ENCODE results near the gene COMMD9. TPM values are rescaled to one million over a fixed set of nuclear protein-coding genes. Genes with fewer than 3 reads are reported as not detected.

Gene COMMD9
- total RNA-seq, 1 donor from 2014 or later = 69.0 TPM

- peaks cover 4% of the 10 kb centered on the region for H3K27me3 Mint-ChIP-seq
Observed at GRCh38 chr11:36313750-36314433, 24.7 kb upstream of the COMMD9 start.

GRCh38 chr11:36312611-36313472 lies 23.6 kb upstream of the COMMD9 start:
- no peak overlapping the region for H3K27ac Mint-ChIP-seq
- H3K27me3 Mint-ChIP-seq = peaks cover 8% of the 10 kb centered on the region
- TF ChIP-seq CTCF (conservative IDR thresholded peaks at IDR 0.05) = no peak
- peaks cover 9% of the 10 kb centered on the region for H3K9me3 Mint-ChIP-seq
- no peaks in the 10 kb centered on the region for H3K36me3 Mint-ChIP-seq
- DNase-seq (ENCODE audit: extremely low spot score, unreplicated experiment) = no peak
- peaks cover 7% of the 10 kb centered on the region for H3K4me1 Mint-ChIP-seq (ENCODE audit: unreplicated experiment)
- H3K4me3 Mint-ChIP-seq = no peak overlapping the region

More at GRCh38 chr11:36313750-36314433, 24.7 kb upstream of the COMMD9 start:
- Mint-ChIP-seq H3K36me3 (no peaks in the 10 kb centered on the region), H3K4me3 (no peak overlapping the region), H3K27ac (no peak overlapping the region), H3K4me1 (ENCODE audit: unreplicated experiment) (peaks cover 7% of the 10 kb centered on the region), H3K9me3 (peaks cover 6% of the 10 kb centered on the region)
- no peak for TF ChIP-seq CTCF (conservative IDR thresholded peaks at IDR 0.05)
- no peak for DNase-seq (ENCODE audit: extremely low spot score, unreplicated experiment)

- Mint-ChIP-seq H3K9me3 (peaks cover 10% of the 10 kb centered on the region), H3K36me3 (no peaks in the 10 kb centered on the region), H3K4me3 (no peak overlapping the region), H3K4me1 (ENCODE audit: unreplicated experiment) (peaks cover 7% of the 10 kb centered on the region), H3K27ac (no peak overlapping the region), H3K27me3 (peaks cover 8% of the 10 kb centered on the region)
- TF ChIP-seq CTCF (conservative IDR thresholded peaks at IDR 0.05) = no peak
- DNase-seq (ENCODE audit: extremely low spot score, unreplicated experiment) = no peak
Observed at GRCh38 chr11:36311926-36312595, 22.8 kb upstream of the COMMD9 start.

GRCh38 chr11:36309779-36310178 lies 20.6 kb upstream of the COMMD9 start:
- Mint-ChIP-seq H3K9me3 (peaks cover 15% of the 10 kb centered on the region), H3K27me3 (peaks cover 8% of the 10 kb centered on the region), H3K36me3 (no peaks in the 10 kb centered on the region), H3K27ac (no peak overlapping the region), H3K4me1 (ENCODE audit: unreplicated experiment) (no peaks in the 10 kb centered on the region), H3K4me3 (no peak overlapping the region)
- TF ChIP-seq CTCF (conservative IDR thresholded peaks at IDR 0.05) = no peak
- DNase-seq (ENCODE audit: extremely low spot score, unreplicated experiment) = no peak

- Mint-ChIP-seq H3K4me1 (ENCODE audit: unreplicated experiment) (no peaks in the 10 kb centered on the region), H3K36me3 (no peaks in the 10 kb centered on the region)
Observed at GRCh38 chr11:36308577-36308976, 19.4 kb upstream of the COMMD9 start.

More at GRCh38 chr11:36308577-36308976, 19.4 kb upstream of the COMMD9 start:
- Mint-ChIP-seq H3K9me3 (peaks cover 15% of the 10 kb centered on the region), H3K4me3 (no peak overlapping the region), H3K27me3 (peaks cover 8% of the 10 kb centered on the region), H3K27ac (no peak overlapping the region)
- TF ChIP-seq CTCF (conservative IDR thresholded peaks at IDR 0.05) = no peak
- no peak for DNase-seq (ENCODE audit: extremely low spot score, unreplicated experiment)

All from type B pancreatic cell (in vitro differentiated cells).